WTC11 (cell line): Measurements from ENCODE around the gene AHNAK2.

Experiments
- ATF6 ChIP-seq: sonication (generic); formaldehyde crosslinking; IDR thresholded peaks from 2 replicates; pipeline ENCODE4 v1.8.1; 2023; ENCODE audit warnings: mild to moderate bottlenecking, missing genetic modification reagents
- CBFB ChIP-seq: sonication (generic); formaldehyde crosslinking; IDR thresholded peaks from 2 replicates; pipeline ENCODE4 v1.8.1; 2022; ENCODE audit warnings: mild to moderate bottlenecking, low read depth, missing genetic modification reagents
- CTCF ChIP-seq: fragments of 200-600 bp; IDR thresholded peaks from 2 replicates; pipeline ENCODE4 v1.8.0; 2022; ENCODE audit warnings: antibody characterized with exemption
- ESRRA ChIP-seq: sonication (generic); formaldehyde crosslinking; IDR thresholded peaks from 2 replicates; pipeline ENCODE4 v1.8.1; 2022; ENCODE audit warnings: mild to moderate bottlenecking, missing genetic modification reagents, borderline replicate concordance
- IRF1 ChIP-seq: sonication (generic); formaldehyde crosslinking; IDR thresholded peaks from 2 replicates; pipeline ENCODE4 v1.8.0; 2023; ENCODE audit warnings: missing genetic modification reagents
- TP53 ChIP-seq: sonication (generic); formaldehyde crosslinking; IDR thresholded peaks from 2 replicates; pipeline ENCODE4 v1.8.1; 2023; ENCODE audit warnings: mild to moderate bottlenecking, missing genetic modification reagents
- USF2 ChIP-seq: sonication (generic); formaldehyde crosslinking; IDR thresholded peaks from 2 replicates; pipeline ENCODE4 v1.8.1; 2023; ENCODE audit warnings: mild to moderate bottlenecking, missing genetic modification reagents, moderate library complexity
- ZNF121 ChIP-seq: sonication (generic); formaldehyde crosslinking; IDR thresholded peaks from 2 replicates; pipeline ENCODE4 v1.8.0; 2023; ENCODE audit warnings: missing genetic modification reagents
- ZNF219 ChIP-seq: sonication (generic); formaldehyde crosslinking; IDR thresholded peaks from 2 replicates; pipeline ENCODE4 v1.8.0; 2023; ENCODE audit warnings: missing genetic modification reagents, mild to moderate bottlenecking, borderline replicate concordance
- ZNF423 ChIP-seq: fragments of 250-450 bp; sonication (Bioruptor Pico); IDR thresholded peaks from 2 replicates; pipeline ENCODE4 v2.1.2; 2022; ENCODE audit warnings: mild to moderate bottlenecking, moderate library complexity
- TF ChIP-seq, protein P1 (sequence below): sonication (generic); formaldehyde crosslinking; IDR thresholded peaks from 2 replicates; pipeline ENCODE4 v1.8.0; 2022; ENCODE audit warnings: mild to moderate bottlenecking, missing genetic modification reagents
- TF ChIP-seq, protein P2 (sequence below): fragments of 250-450 bp; sonication (Bioruptor Pico); IDR thresholded peaks from 2 replicates; pipeline ENCODE4 v1.9.0; 2021; ENCODE audit warnings: moderate library complexity, mild to moderate bottlenecking, inconsistent platforms, borderline replicate concordance
- TF ChIP-seq, protein P3 (sequence below): sonication (generic); formaldehyde crosslinking; IDR thresholded peaks from 2 replicates; pipeline ENCODE4 v1.8.1; 2022; ENCODE audit warnings: low read depth, missing genetic modification reagents, borderline replicate concordance
- TF ChIP-seq, protein P4 (sequence below): sonication (generic); formaldehyde crosslinking; IDR thresholded peaks from 2 replicates; pipeline ENCODE4 v1.8.1; 2022; ENCODE audit warnings: low read depth, mild to moderate bottlenecking, moderate library complexity, missing genetic modification reagents, borderline replicate concordance

- no peak for TF ChIP-seq CTCF
- TF ChIP-seq, protein P1, sequence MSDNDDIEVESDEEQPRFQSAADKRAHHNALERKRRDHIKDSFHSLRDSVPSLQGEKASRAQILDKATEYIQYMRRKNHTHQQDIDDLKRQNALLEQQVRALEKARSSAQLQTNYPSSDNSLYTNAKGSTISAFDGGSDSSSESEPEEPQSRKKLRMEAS (CRISPR knock-in tag), result no peak
- no peak for TF ChIP-seq ZNF219 (CRISPR knock-in tag)
- TF ChIP-seq ZNF423, result no peak
- TF ChIP-seq, protein P2, sequence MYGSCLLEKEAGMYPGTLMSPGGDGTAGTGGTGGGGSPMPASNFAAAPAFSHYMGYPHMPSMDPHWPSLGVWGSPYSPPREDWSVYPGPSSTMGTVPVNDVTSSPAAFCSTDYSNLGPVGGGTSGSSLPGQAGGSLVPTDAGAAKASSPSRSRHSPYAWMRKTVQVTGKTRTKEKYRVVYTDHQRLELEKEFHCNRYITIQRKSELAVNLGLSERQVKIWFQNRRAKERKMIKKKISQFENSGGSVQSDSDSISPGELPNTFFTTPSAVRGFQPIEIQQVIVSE, result no peak
- TF ChIP-seq TP53 (CRISPR knock-in tag), result no peak
- TF ChIP-seq CBFB (CRISPR knock-in tag), result no peak
- TF ChIP-seq IRF1, result no peak
- no peak for TF ChIP-seq ZNF121 (CRISPR knock-in tag)
- TF ChIP-seq, protein P3, sequence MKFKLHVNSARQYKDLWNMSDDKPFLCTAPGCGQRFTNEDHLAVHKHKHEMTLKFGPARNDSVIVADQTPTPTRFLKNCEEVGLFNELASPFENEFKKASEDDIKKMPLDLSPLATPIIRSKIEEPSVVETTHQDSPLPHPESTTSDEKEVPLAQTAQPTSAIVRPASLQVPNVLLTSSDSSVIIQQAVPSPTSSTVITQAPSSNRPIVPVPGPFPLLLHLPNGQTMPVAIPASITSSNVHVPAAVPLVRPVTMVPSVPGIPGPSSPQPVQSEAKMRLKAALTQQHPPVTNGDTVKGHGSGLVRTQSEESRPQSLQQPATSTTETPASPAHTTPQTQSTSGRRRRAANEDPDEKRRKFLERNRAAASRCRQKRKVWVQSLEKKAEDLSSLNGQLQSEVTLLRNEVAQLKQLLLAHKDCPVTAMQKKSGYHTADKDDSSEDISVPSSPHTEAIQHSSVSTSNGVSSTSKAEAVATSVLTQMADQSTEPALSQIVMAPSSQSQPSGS (CRISPR knock-in tag), result no peak
- TF ChIP-seq USF2 (CRISPR knock-in tag), result no peak
- TF ChIP-seq, protein P4, sequence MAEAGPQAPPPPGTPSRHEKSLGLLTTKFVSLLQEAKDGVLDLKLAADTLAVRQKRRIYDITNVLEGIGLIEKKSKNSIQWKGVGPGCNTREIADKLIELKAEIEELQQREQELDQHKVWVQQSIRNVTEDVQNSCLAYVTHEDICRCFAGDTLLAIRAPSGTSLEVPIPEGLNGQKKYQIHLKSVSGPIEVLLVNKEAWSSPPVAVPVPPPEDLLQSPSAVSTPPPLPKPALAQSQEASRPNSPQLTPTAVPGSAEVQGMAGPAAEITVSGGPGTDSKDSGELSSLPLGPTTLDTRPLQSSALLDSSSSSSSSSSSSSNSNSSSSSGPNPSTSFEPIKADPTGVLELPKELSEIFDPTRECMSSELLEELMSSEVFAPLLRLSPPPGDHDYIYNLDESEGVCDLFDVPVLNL (CRISPR knock-in tag), result no peak
- TF ChIP-seq ESRRA (CRISPR knock-in tag), result no peak
- no peak for TF ChIP-seq ATF6 (CRISPR knock-in tag)
These were observed 44.1 kb upstream of the AHNAK2 start for GRCh38 chr14:105022276-105022670.
